Suprapubic skin (tissue), 4 donors: Measurements from ENCODE around the gene GASK1A. TPM values are rescaled to one million over a fixed set of nuclear protein-coding genes. Genes with fewer than 3 reads are reported as not detected.

ENCODE experiments used
- DNase-seq, 2 donors: peaks; one replicate each; pipeline ENCODE4 v3.0.0-alpha.2; 2019; ENCODE audit warnings: low spot score in 2 of 2
- H3K27ac ChIP-seq: fragments of 200-600 bp; sonication (generic); one replicate; pipeline ENCODE4 v1.5.1; 2019
- H3K27me3 ChIP-seq: fragments of 200-600 bp; sonication (generic); one replicate; pipeline ENCODE4 v1.5.1; 2019
- H3K36me3 ChIP-seq: fragments of 200-600 bp; sonication (generic); one replicate; pipeline ENCODE4 v1.5.1; 2019
- H3K4me1 ChIP-seq: fragments of 200-600 bp; sonication (generic); one replicate; pipeline ENCODE4 v1.5.1; 2019
- H3K4me3 ChIP-seq: fragments of 200-600 bp; sonication (generic); one replicate; pipeline ENCODE4 v1.5.1; 2019; ENCODE audit warnings: mild to moderate bottlenecking
- H3K9me3 ChIP-seq: fragments of 200-600 bp; sonication (generic); one replicate; pipeline ENCODE4 v1.5.1; 2019
- CTCF ChIP-seq, 2 donors: fragments of 200-600 bp in 1 of 2; fragments of 450-650 bp in 1 of 2; sonication (generic) in 1 of 2; IDR thresholded peaks; one replicate each; pipeline ENCODE4 v1.5.1; 2016 to 2019; ENCODE audit warnings: antibody characterized with exemption in 2 of 2, mild to moderate bottlenecking in 1 of 2, moderate library complexity in 1 of 2
- EP300 ChIP-seq: sonication (generic); formaldehyde crosslinking; IDR thresholded peaks from one replicate; pipeline ENCODE4 v1.6.1; 2017; ENCODE audit warnings: antibody characterized with exemption
- POLR2A ChIP-seq, 2 donors: fragments of 450-650 bp; IDR thresholded peaks; one replicate each; pipeline ENCODE4 v1.6.1; 2017; ENCODE audit warnings: antibody characterized with exemption in 2 of 2, mild to moderate bottlenecking in 2 of 2, moderate library complexity in 2 of 2
- POLR2AphosphoS5 ChIP-seq, 3 donors: sonication (generic); formaldehyde crosslinking; IDR thresholded peaks; one replicate each; pipeline ENCODE4 v1.6.1; 2017; ENCODE audit warnings: antibody characterized with exemption in 3 of 3
- WGBS: methylation state at CpG from one replicate; pipeline ENCODE4 v1.1.5; 2018; 5-methylcytosine and 5-hydroxymethylcytosine counted together
- total RNA-seq, 4 donors: library from RNA; depleted of rRNA; stranded (reverse); fragments of >200 nt; gene quantifications; one replicate each; pipeline ENCODE4 v1.1.0, GENCODE V29; 2016

Gene GASK1A
- total RNA-seq, result 1 to 10 TPM; 1.5 to 8.2 (median 3.2) TPM

- peaks cover 4% of the 10 kb centered on the region for H3K9me3 ChIP-seq
- H3K27me3 ChIP-seq, result peaks cover 14% of the 10 kb centered on the region
- H3K36me3 ChIP-seq, result no peaks in the 10 kb centered on the region
- H3K4me3 ChIP-seq, result peak within 1 kb of the TSS; percentile 56
- DNase-seq, result peak in 1 of 2 donors; percentile 87
- H3K27ac ChIP-seq, result peak within 1 kb of the TSS; percentile 27
- 7% methylated on average over 15 of the region's 80 CpGs for WGBS
- peaks cover 23% of the 10 kb centered on the region for H3K4me1 ChIP-seq
- TF ChIP-seq POLR2AphosphoS5 (IDR thresholded peaks at IDR 0.05), result peak in 1 of 3 donors; percentile 24
- TF ChIP-seq EP300, result no peak
Measured at GRCh38 chr3:42979044-42979972, at the start of gene GASK1A. Gene GASK1A, plus strand, starts transcription at chr3:42979311. Its CDS starts 332 bp downstream, at chr3:42979643.

DNA sequence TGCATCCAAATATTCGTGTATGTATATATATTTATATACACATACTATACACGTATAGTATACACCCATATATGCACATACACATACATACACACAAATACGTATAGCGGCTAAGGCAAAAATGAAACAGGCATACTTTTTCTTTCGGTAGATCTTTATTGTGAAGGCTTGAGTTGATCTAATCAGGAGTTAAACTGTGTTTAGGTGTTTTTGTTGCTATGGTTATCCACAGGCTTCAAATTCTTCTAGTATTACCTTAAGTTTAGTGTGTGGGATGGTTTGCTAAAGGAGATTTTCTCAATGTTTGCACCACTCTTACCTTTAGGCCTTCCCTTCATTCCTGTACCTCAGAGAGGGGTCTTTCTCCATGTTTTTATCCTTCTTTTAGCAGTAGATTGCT lies 45.0 kb upstream of the GASK1A start:
- no peak for DNase-seq
- no peaks in the 10 kb centered on the region for H3K9me3 ChIP-seq
- no peaks in the 10 kb centered on the region for H3K4me1 ChIP-seq
- no peak for TF ChIP-seq POLR2A (IDR thresholded peaks at IDR 0.05)
- no peak for TF ChIP-seq POLR2AphosphoS5 (IDR thresholded peaks at IDR 0.05)
- no peak for TF ChIP-seq EP300
- no peak for TF ChIP-seq CTCF (IDR thresholded peaks at IDR 0.05)
- no peak overlapping the region for H3K27ac ChIP-seq
- H3K4me3 ChIP-seq, result no peak overlapping the region
- no peaks in the 10 kb centered on the region for H3K36me3 ChIP-seq
- H3K27me3 ChIP-seq, result no peaks in the 10 kb centered on the region
- WGBS, result 92% methylated on average over 5 of the region's 5 CpGs

- Histone ChIP-seq H3K9me3 (no peaks in the 10 kb centered on the region), H3K27me3 (no peaks in the 10 kb centered on the region), H3K36me3 (no peaks in the 10 kb centered on the region), H3K4me3 (no peak overlapping the region), H3K4me1 (no peaks in the 10 kb centered on the region), H3K27ac (no peak overlapping the region)
- no peak for DNase-seq
- 87% methylated on average over 2 of the region's 2 CpGs for WGBS
- TF ChIP-seq EP300, result no peak
- TF ChIP-seq POLR2AphosphoS5 (IDR thresholded peaks at IDR 0.05), result no peak
- TF ChIP-seq CTCF (IDR thresholded peaks at IDR 0.05), result no peak
- no peak for TF ChIP-seq POLR2A (IDR thresholded peaks at IDR 0.05)
Measured at GRCh38 chr3:42934910-42935309, 44.2 kb upstream of the GASK1A start.

- no peak overlapping the region for H3K27ac ChIP-seq
- no peaks in the 10 kb centered on the region for H3K4me1 ChIP-seq
- H3K27me3 ChIP-seq, result no peaks in the 10 kb centered on the region
- no peak for DNase-seq
- no peak overlapping the region for H3K4me3 ChIP-seq
- 90% methylated on average over 1 of the region's 1 CpG for WGBS
- H3K9me3 ChIP-seq, result no peaks in the 10 kb centered on the region
- TF ChIP-seq EP300, result no peak
- no peak for TF ChIP-seq POLR2AphosphoS5 (IDR thresholded peaks at IDR 0.05)
- no peak for TF ChIP-seq CTCF (IDR thresholded peaks at IDR 0.05)
- TF ChIP-seq POLR2A (IDR thresholded peaks at IDR 0.05), result no peak
- no peaks in the 10 kb centered on the region for H3K36me3 ChIP-seq
Measured at GRCh38 chr3:42935472-42935871, 43.6 kb upstream of the GASK1A start.

- WGBS, result 77% methylated on average over 35 of the region's 43 CpGs
- Histone ChIP-seq H3K27me3 (no peaks in the 10 kb centered on the region), H3K4me3 (peak overlapping the region; percentile 37), H3K36me3 (no peaks in the 10 kb centered on the region), H3K4me1 (no peaks in the 10 kb centered on the region), H3K9me3 (no peaks in the 10 kb centered on the region), H3K27ac (no peak overlapping the region)
- no peak for TF ChIP-seq CTCF (IDR thresholded peaks at IDR 0.05)
- no peak for TF ChIP-seq EP300
- no peak for TF ChIP-seq POLR2A (IDR thresholded peaks at IDR 0.05)
- no peak for TF ChIP-seq POLR2AphosphoS5 (IDR thresholded peaks at IDR 0.05)
- peak in 1 of 2 donors; percentile 58 for DNase-seq
Measured at GRCh38 chr3:42936157-42936981, 42.7 kb upstream of the GASK1A start.
